Endodermal cell (in vitro differentiated cells): Measurements from ENCODE around the gene LRRC1. TPM values are rescaled to one million over a fixed set of nuclear protein-coding genes. Genes with fewer than 3 reads are reported as not detected.

Source experiments
- DNase-seq: peaks from one replicate; pipeline ENCODE4 v3.0.0-alpha.2; 2017
- H3K27ac ChIP-seq: 2 replicates; pipeline ENCODE4 v1.5.1; 2013; ENCODE audit warnings: mild to moderate bottlenecking, low read depth, low read length, moderate library complexity
- H3K27me3 ChIP-seq: 2 replicates; pipeline ENCODE4 v1.6.1; 2013; ENCODE audit warnings: mild to moderate bottlenecking, low read length, moderate library complexity; ENCODE audit not compliant: insufficient read depth, control insufficient read depth, poor library complexity, severe bottlenecking
- H3K36me3 ChIP-seq: 2 replicates; pipeline ENCODE4 v1.7.0; 2013; ENCODE audit warnings: mild to moderate bottlenecking, low read length, moderate library complexity; ENCODE audit not compliant: control insufficient read depth, insufficient read depth
- H3K4me1 ChIP-seq: one replicate; pipeline ENCODE4 v1.7.0; 2013; ENCODE audit warnings: low read length; ENCODE audit not compliant: control insufficient read depth, insufficient read depth
- H3K4me3 ChIP-seq: 2 replicates; pipeline ENCODE4 v1.5.1; 2013; ENCODE audit warnings: mild to moderate bottlenecking, low read length, moderate library complexity
- H3K9ac ChIP-seq: 2 replicates; pipeline ENCODE4 v1.6.1; 2013; ENCODE audit warnings: mild to moderate bottlenecking, low read length, moderate library complexity; ENCODE audit not compliant: poor library complexity, severe bottlenecking; ENCODE audit errors: extremely low read depth
- H3K9me3 ChIP-seq: 2 replicates; pipeline ENCODE4 v1.6.1; 2013; ENCODE audit warnings: mild to moderate bottlenecking, low read length, moderate library complexity; ENCODE audit not compliant: control insufficient read depth
- H3K27ac Mint-ChIP-seq: 2 replicates; pipeline ENCODE4 v1.8.0; 2020; ENCODE audit warnings: mixed read lengths
- H3K27me3 Mint-ChIP-seq: 2 replicates; pipeline ENCODE4 v1.8.0; 2021; ENCODE audit warnings: mild to moderate bottlenecking, mixed read lengths; ENCODE audit not compliant: insufficient read depth
- H3K36me3 Mint-ChIP-seq: 2 replicates; pipeline ENCODE4 v1.8.0; 2020; ENCODE audit warnings: low read depth, mixed read lengths
- H3K4me1 Mint-ChIP-seq: 2 replicates; pipeline ENCODE4 v1.8.0; 2020; ENCODE audit warnings: mixed read lengths
- H3K4me3 Mint-ChIP-seq: 2 replicates; pipeline ENCODE4 v1.8.0; 2020; ENCODE audit warnings: mild to moderate bottlenecking, moderate library complexity, mixed read lengths
- H3K9me3 Mint-ChIP-seq: 2 replicates; pipeline ENCODE4 v1.8.0; 2020; ENCODE audit warnings: mild to moderate bottlenecking, mixed read lengths
- CTCF ChIP-seq: fragments of 200-600 bp; sonication (generic); conservative IDR thresholded peaks from 2 replicates; pipeline ENCODE4 v1.5.0; 2021; ENCODE audit warnings: antibody characterized with exemption, mild to moderate bottlenecking
- WGBS, 2 experiments: methylation state at CpG; one replicate each; pipeline versions ENCODE4 v1.1.5 to v1.1.7; 2013; ENCODE audit warnings: missing lambda C conversion rate in 2 of 2, mixed read lengths in 1 of 2; ENCODE audit not compliant: insufficient coverage in 1 of 2, insufficient read length in 1 of 2; 5-methylcytosine and 5-hydroxymethylcytosine counted together
- total RNA-seq, 2 donors: library from RNA; stranded (reverse); fragmentation: NEBNext Ultra II Directional in 1 of 2; extraction: Animal tissue kit (Norgen Biotek cat#: 25700) in 1 of 2; gene quantifications; 2 replicates in 1 of 2; 3 replicates in 1 of 2; pipeline ENCODE4 v1.2.1, GENCODE V29; 2021

Gene LRRC1
- total RNA-seq, 2 donors from 2014 or later = 14.1 to 15.3 TPM

- no peaks in the 10 kb centered on the region for H3K4me1 ChIP-seq
- no peaks in the 10 kb centered on the region for H3K27me3 ChIP-seq
- no peak overlapping the region for H3K27ac ChIP-seq
- H3K4me1 Mint-ChIP-seq = peaks cover 3% of the 10 kb centered on the region
- 100% methylated on average over 1 of the region's 1 CpG for WGBS, 2 experiments
- no peak for TF ChIP-seq CTCF
- no peaks in the 10 kb centered on the region for H3K36me3 ChIP-seq
- no peak for DNase-seq
- H3K36me3 Mint-ChIP-seq = no peaks in the 10 kb centered on the region
- H3K9ac ChIP-seq = no peak overlapping the region
- peaks cover 7% of the 10 kb centered on the region for H3K9me3 ChIP-seq
- no peaks in the 10 kb centered on the region for H3K27me3 Mint-ChIP-seq
- H3K4me3 Mint-ChIP-seq = no peak overlapping the region
- peaks cover 9% of the 10 kb centered on the region for H3K9me3 Mint-ChIP-seq
- H3K4me3 ChIP-seq = no peak overlapping the region
- H3K27ac Mint-ChIP-seq = no peak overlapping the region
These were observed 45.2 kb downstream of the LRRC1 start for GRCh38 chr6:53840027-53840426.

DNA sequence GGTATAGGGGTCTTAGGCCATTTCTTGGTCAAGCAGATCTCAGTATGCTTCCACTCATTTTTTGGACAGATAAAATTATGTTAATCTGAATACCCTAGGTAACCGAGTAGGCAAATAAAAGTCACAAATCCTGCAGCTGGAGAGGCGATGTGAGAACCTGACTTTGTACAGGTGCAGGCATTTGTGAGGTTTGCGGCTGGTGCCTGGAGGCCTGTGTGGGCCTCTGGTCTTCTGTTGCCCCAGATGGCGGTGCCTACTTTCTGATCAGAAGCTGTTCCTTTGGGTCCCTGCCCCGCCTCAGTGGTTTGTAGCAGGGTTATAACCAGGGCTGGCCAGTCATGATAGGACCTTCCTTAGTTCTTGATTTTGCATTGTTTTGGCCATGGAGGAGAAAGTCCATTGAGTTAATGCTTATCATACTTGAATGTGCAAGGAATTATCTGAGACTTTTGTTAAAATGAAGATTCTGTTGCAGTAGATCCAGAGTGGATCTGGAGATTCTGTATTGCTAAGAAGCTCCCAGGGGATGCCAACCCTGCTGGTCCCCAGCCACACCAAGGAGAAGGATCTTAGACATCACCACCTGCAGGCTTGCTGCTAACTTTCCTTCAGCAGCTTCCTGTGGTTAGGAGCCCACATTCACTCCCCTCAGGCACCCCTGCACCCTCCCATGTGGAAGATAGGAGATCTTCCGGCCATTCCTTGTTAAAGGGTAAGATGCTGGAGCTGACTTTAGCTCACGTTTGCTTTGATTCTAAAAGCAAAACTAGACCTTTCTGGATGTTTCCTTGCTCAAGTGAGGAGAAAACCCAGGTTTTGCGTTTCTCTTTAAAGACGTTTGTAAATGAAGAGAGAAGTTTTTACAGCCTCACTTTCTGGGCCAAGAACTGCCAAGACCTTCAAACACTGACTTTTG lies 50.7 kb downstream of the LRRC1 start:
- Mint-ChIP-seq H3K27ac (no peak overlapping the region), H3K4me3 (no peak overlapping the region), H3K9me3 (peaks cover under 1% of the 10 kb centered on the region), H3K4me1 (peaks cover 2% of the 10 kb centered on the region), H3K27me3 (no peaks in the 10 kb centered on the region), H3K36me3 (no peaks in the 10 kb centered on the region)
- H3K4me1 ChIP-seq = no peaks in the 10 kb centered on the region
- 93 to 94% methylated on average over 6 to 9 of the region's 9 CpGs for WGBS, 2 experiments
- no peak overlapping the region for H3K9ac ChIP-seq
- no peaks in the 10 kb centered on the region for H3K27me3 ChIP-seq
- no peaks in the 10 kb centered on the region for H3K9me3 ChIP-seq
- DNase-seq = no peak
- H3K36me3 ChIP-seq = no peaks in the 10 kb centered on the region
- H3K4me3 ChIP-seq = no peak overlapping the region
- TF ChIP-seq CTCF = no peak
- H3K27ac ChIP-seq = no peak overlapping the region

DNA sequence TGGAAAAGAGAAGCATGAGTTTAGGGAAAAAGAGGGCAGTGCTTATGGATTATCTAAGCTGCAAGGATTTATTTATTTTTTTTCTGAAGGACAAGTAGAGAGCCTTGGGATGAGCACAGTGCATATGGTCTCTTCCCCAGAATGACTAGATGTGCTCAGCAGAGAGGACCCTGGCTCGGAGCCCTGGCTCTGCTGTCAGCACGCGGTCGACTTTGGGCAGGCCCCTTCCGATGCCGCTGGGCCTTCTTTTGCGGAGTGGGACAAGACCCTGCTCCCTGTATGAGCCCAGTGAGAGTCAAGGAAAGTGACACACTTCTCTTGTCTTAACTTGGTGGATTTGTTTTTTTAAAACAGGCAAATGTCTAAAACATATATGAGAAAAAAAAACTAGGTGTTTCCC lies 51.4 kb downstream of the LRRC1 start:
- Mint-ChIP-seq H3K4me3 (no peak overlapping the region), H3K36me3 (no peaks in the 10 kb centered on the region), H3K27ac (no peak overlapping the region), H3K27me3 (no peaks in the 10 kb centered on the region), H3K4me1 (peaks cover 3% of the 10 kb centered on the region), H3K9me3 (no peaks in the 10 kb centered on the region)
- Histone ChIP-seq H3K36me3 (no peaks in the 10 kb centered on the region), H3K27me3 (no peaks in the 10 kb centered on the region), H3K9ac (no peak overlapping the region), H3K4me3 (no peak overlapping the region), H3K4me1 (no peaks in the 10 kb centered on the region), H3K9me3 (no peaks in the 10 kb centered on the region), H3K27ac (no peak overlapping the region)
- DNase-seq = no peak
- 89 to 90% methylated on average over 7 of the region's 7 CpGs for WGBS, 2 experiments
- no peak for TF ChIP-seq CTCF
